B cell (primary cell): Measurements from ENCODE around the gene TMEM231. TPM values are rescaled to one million over a fixed set of nuclear protein-coding genes. Genes with fewer than 3 reads are reported as not detected.
"Not testable (repeated sequence)": the region's sequence is repeated elsewhere in the genome, so short reads cannot be mapped to it uniquely, and the experiment has no call there.

Experiments used
- ATAC-seq: fragments of 200-7000 bp; cut with Tn5 transposase; one replicate; pipeline ENCODE4 v1.10.0; 2021; ENCODE audit warnings: low read depth, mild to moderate bottlenecking, moderate number of reproducible peaks, moderate library complexity
- CTCF ChIA-PET: fragments of 350-600 bp; sonication (Branson Sonifier 250); formaldehyde crosslinking; loops from one replicate; lab custom pipeline; 2021; ENCODE audit warnings: antibody characterized with exemption, inconsistent platforms; lab: Charles Lee
- POLR2A ChIA-PET: fragments of 350-600 bp; sonication (Branson Sonifier 250); formaldehyde crosslinking; loops from one replicate; lab custom pipeline; 2021; ENCODE audit warnings: antibody characterized with exemption; lab: Charles Lee
- DNase-seq: peaks from one replicate; pipeline ENCODE4 v3.0.0; 2013
- H2AFZ ChIP-seq: 2 replicates; pipeline ENCODE4 v1.6.1; 2012; ENCODE audit warnings: mild to moderate bottlenecking, low read depth, low read length; ENCODE audit not compliant: insufficient read depth, poor library complexity, severe bottlenecking
- H3K27ac ChIP-seq, 2 donors: 1 replicate in 1 of 2; 2 replicates in 1 of 2; pipeline ENCODE4 v1.5.1; 2012 to 2013; ENCODE audit warnings: low read length in 2 of 2, mild to moderate bottlenecking in 2 of 2, moderate library complexity in 1 of 2
- H3K27me3 ChIP-seq, 4 experiments: fragments of 200-600 bp in 1 of 4; sonication (generic) in 1 of 4; replicated peaks in 1 of 4; 1 replicate in 2 of 4; 2 replicates in 2 of 4; pipeline versions ENCODE4 v1.6.1 to v1.7.0; 2013 to 2016; ENCODE audit warnings: low read length in 3 of 4, mild to moderate bottlenecking in 2 of 4, mixed read lengths in 1 of 4, moderate library complexity in 1 of 4; ENCODE audit not compliant: insufficient read depth in 4 of 4, control insufficient read depth in 3 of 4; ENCODE audit errors: control extremely low read depth in 1 of 4
- H3K36me3 ChIP-seq, 2 experiments: replicated peaks in 1 of 2; 1 replicate in 1 of 2; 2 replicates in 1 of 2; pipeline versions ENCODE4 v1.6.1 to v1.7.1; 2013; ENCODE audit warnings: low read length in 1 of 2; ENCODE audit not compliant: insufficient read depth in 2 of 2, control insufficient read depth in 1 of 2; ENCODE audit errors: control extremely low read depth in 1 of 2, extremely low read depth in 1 of 2
- H3K4me1 ChIP-seq, 2 donors: fragments of 200-600 bp in 1 of 2; sonication (generic) in 1 of 2; 1 replicate in 1 of 2; 2 replicates in 1 of 2; pipeline versions ENCODE4 v1.5.1 to v1.6.1; 2013 to 2017; ENCODE audit warnings: low read length in 2 of 2; ENCODE audit not compliant: control insufficient read depth in 2 of 2, insufficient read depth in 2 of 2
- H3K4me2 ChIP-seq: replicated peaks from 2 replicates; pipeline ENCODE3; 2012; ENCODE audit warnings: mild to moderate bottlenecking, low read depth, low read length; ENCODE audit not compliant: poor library complexity, severe bottlenecking
- H3K4me3 ChIP-seq, 5 experiments: fragments of 200-600 bp in 1 of 5; sonication (generic) in 1 of 5; 1 replicate in 3 of 5; 2 replicates in 2 of 5; pipeline versions ENCODE4 v1.5.1 to v1.7.0; 2011 to 2016; ENCODE audit warnings: low read length in 4 of 5, mild to moderate bottlenecking in 4 of 5, low read depth in 2 of 5, control low read depth in 1 of 5, moderate library complexity in 1 of 5; ENCODE audit not compliant: insufficient read depth in 1 of 5; ENCODE audit errors: control extremely low read depth in 1 of 5, extremely low read depth in 1 of 5
- H3K79me2 ChIP-seq: fragments of 200-600 bp; sonication (generic); one replicate; pipeline ENCODE4 v1.6.0; 2016; ENCODE audit warnings: low read length; ENCODE audit not compliant: control insufficient read depth, insufficient read depth
- H3K9ac ChIP-seq: fragments of 200-600 bp; sonication (generic); 2 replicates; pipeline ENCODE4 v1.6.1; 2017; ENCODE audit warnings: mild to moderate bottlenecking, low read length, moderate library complexity
- H3K9me3 ChIP-seq, 3 donors: one replicate each; pipeline versions ENCODE4 v1.6.1 to v1.7.1; 2013; ENCODE audit warnings: low read length in 2 of 3; ENCODE audit not compliant: control insufficient read depth in 2 of 3, insufficient read depth in 1 of 3; ENCODE audit errors: control extremely low read depth in 1 of 3
- H4K20me1 ChIP-seq: 2 replicates; pipeline ENCODE4 v1.6.0; 2012; ENCODE audit warnings: mild to moderate bottlenecking, low read length; ENCODE audit not compliant: insufficient read depth, control insufficient read depth, poor library complexity, severe bottlenecking
- H3K27ac Mint-ChIP-seq: one replicate; pipeline ENCODE4 v1.8.0; 2021; ENCODE audit warnings: mixed read lengths
- H3K27me3 Mint-ChIP-seq: one replicate; pipeline ENCODE4 v1.8.0; 2021; ENCODE audit warnings: mixed read lengths
- H3K4me1 Mint-ChIP-seq: one replicate; pipeline ENCODE4 v1.8.0; 2021; ENCODE audit warnings: mixed read lengths
- H3K4me3 Mint-ChIP-seq: one replicate; pipeline ENCODE4 v1.8.0; 2021; ENCODE audit warnings: mixed read lengths
- H3K9me3 Mint-ChIP-seq: one replicate; pipeline ENCODE4 v1.8.0; 2022; ENCODE audit warnings: mixed read lengths; ENCODE audit not compliant: insufficient read depth
- EZH2 ChIP-seq: IDR thresholded peaks from 2 replicates; pipeline ENCODE4 v1.6.1; 2012; ENCODE audit warnings: borderline replicate concordance, low read depth, mild to moderate bottlenecking, moderate library complexity, low read length; ENCODE audit not compliant: insufficient read depth, poor library complexity, severe bottlenecking
- WGBS: methylation state at CpG from one replicate; pipeline ENCODE4 v1.1.5; 2013; ENCODE audit warnings: missing lambda C conversion rate; ENCODE audit not compliant: insufficient coverage; 5-methylcytosine and 5-hydroxymethylcytosine counted together
- intact Hi-C: fragments of 100-400 bp; cut with micrococcal nuclease; formaldehyde crosslinking; loops from one replicate; pipeline ENCODE4 v1.10.0; 2022
- polyA plus RNA-seq: library from polyadenylated mRNA; depleted of rRNA; stranded (reverse); fragments of >200 nt; gene quantifications from 2 replicates; pipeline ENCODE4 v1.2.3, GENCODE V29; 2012
- total RNA-seq, 2 donors: library from RNA; stranded (reverse); fragments of 120-200 nt in 1 of 2; gene quantifications; 1 replicate in 1 of 2; 2 replicates in 1 of 2; pipeline versions ENCODE4 v1.2.3 to v1.2.4, GENCODE V29; 2013 to 2022
- TF ChIP-seq, protein P1 (sequence below): fragments of 200-600 bp; IDR thresholded peaks from one replicate; pipeline ENCODE4 v1.8.0; 2022; ENCODE audit warnings: antibody characterized with exemption, mild to moderate bottlenecking

Gene TMEM231
- total and polyA plus RNA-seq, 2 donors (not counting 1 experiment from before 2014, with no cell fraction given) = 4.2 to 6.0 TPM

DNA sequence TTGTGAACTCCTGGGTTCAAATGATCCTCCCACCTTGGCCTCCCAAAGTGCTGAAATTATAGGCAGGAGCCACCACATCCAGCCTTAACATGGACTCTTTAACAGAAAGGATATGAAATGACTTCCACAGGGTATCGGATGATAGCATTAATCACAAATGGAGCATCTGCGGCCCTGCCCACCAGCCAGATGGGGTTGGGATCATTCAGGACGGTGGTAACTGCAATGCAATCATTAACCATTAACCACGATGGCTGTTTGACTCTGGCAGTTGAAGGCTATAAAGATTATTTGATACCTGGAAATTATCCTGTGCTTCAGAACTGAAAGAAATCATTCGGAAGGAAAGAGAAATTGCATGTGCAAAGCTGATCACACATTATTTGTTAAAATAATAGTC lies 14.8 kb downstream of the TMEM231 start:
- Mint-ChIP-seq H3K27ac (no peak overlapping the region), H3K4me1 (no peaks in the 10 kb centered on the region), H3K9me3 (no peaks in the 10 kb centered on the region), H3K27me3 (no peaks in the 10 kb centered on the region), H3K4me3 (no peak overlapping the region)
- H3K4me2 ChIP-seq = no peak overlapping the region
- H3K9me3 ChIP-seq = no peaks in the 10 kb centered on the region
- no peaks in the 10 kb centered on the region for H3K36me3 ChIP-seq
- H3K4me3 ChIP-seq = no peak overlapping the region
- no peak for DNase-seq
- WGBS = 100% methylated on average over 2 of the region's 5 CpGs
- TF ChIP-seq, protein P1, sequence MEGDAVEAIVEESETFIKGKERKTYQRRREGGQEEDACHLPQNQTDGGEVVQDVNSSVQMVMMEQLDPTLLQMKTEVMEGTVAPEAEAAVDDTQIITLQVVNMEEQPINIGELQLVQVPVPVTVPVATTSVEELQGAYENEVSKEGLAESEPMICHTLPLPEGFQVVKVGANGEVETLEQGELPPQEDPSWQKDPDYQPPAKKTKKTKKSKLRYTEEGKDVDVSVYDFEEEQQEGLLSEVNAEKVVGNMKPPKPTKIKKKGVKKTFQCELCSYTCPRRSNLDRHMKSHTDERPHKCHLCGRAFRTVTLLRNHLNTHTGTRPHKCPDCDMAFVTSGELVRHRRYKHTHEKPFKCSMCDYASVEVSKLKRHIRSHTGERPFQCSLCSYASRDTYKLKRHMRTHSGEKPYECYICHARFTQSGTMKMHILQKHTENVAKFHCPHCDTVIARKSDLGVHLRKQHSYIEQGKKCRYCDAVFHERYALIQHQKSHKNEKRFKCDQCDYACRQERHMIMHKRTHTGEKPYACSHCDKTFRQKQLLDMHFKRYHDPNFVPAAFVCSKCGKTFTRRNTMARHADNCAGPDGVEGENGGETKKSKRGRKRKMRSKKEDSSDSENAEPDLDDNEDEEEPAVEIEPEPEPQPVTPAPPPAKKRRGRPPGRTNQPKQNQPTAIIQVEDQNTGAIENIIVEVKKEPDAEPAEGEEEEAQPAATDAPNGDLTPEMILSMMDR = no peak
- TF ChIP-seq EZH2 = no peak
- H2AFZ ChIP-seq = no peak overlapping the region
- POLR2A ChIA-PET = no interaction called here
- CTCF ChIA-PET = interaction anchor here (0.7 kb wide), 1 partner anchor 312 kb away, joined by 4 read pairs; no protein-coding TSS in a partner anchor
- no peaks in the 10 kb centered on the region for H3K79me2 ChIP-seq
- no peak for ATAC-seq
- no peaks in the 10 kb centered on the region for H4K20me1 ChIP-seq
- H3K27ac ChIP-seq = no peak overlapping the region
- no peak overlapping the region for H3K9ac ChIP-seq
- no peaks in the 10 kb centered on the region for H3K27me3 ChIP-seq
- H3K4me1 ChIP-seq = no peaks in the 10 kb centered on the region
- intact Hi-C loops = no loop called here

DNA sequence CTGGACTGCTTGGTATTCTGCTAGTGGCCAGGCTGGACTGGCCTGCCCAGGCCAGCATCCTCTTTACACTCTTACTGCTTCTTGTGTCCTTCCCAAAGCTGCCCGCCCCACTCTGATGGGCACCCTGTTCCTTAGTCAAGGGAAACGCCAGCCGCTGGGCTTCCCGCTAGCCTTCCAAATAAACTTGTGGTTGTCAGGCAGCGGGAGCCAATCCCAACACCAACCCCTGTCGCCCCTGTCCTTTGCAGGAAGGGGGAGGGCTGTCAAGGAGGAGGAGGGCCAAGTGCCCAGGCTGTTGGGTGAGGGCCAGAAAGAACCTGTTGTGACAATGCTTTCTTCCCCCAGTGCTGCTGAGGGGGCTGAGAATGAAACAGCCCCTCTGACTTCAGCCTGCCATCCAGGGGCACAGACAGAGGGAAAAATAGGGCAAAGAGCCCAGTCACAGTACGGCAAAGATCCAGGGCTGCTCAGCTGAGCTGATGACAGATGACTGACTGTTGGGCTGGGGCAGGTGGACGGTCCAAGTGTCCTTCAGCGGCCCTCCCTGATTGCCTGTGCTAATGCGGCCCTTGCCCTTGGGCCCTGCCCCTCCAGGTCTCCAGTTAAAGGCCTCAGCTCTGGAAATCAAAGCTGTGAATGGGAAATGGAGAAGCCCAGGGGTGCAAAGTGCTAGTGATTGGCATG lies 17.0 kb downstream of the TMEM231 start:
- H3K27ac Mint-ChIP-seq, H3K9me3 Mint-ChIP-seq, H3K27me3 Mint-ChIP-seq, H2AFZ ChIP-seq, H3K9ac ChIP-seq, POLR2A ChIA-PET, H3K79me2 ChIP-seq, DNase-seq, H3K27ac ChIP-seq, H3K4me2 ChIP-seq, H3K27me3 ChIP-seq, H3K4me1 ChIP-seq, H3K4me1 Mint-ChIP-seq, ATAC-seq, H4K20me1 ChIP-seq, intact Hi-C loops, H3K4me3 ChIP-seq, H3K9me3 ChIP-seq, H3K36me3 ChIP-seq, CTCF ChIA-PET, H3K4me3 Mint-ChIP-seq: not testable (repeated sequence)
- WGBS = no CpG with 5 or more reads among the region's 10 CpGs
